Stimulated activated CD8-positive, alpha-beta memory T cell treated with anti-CD3 and anti-CD28 coated beads, Interleukin-12 subunit alpha, Interleukin-12 subunit beta, amount 100 ng/mL, for 4 hours (primary cell): ENCODE data around the gene FKBP1A.
"Not testable (repeated sequence)": the region's sequence is repeated elsewhere in the genome, so short reads cannot be mapped to it uniquely, and the experiment has no call there.

ENCODE experiments used
- DNase-seq: peaks from one replicate; pipeline ENCODE4 v3.0.0-alpha.2; 2020; ENCODE audit warnings: low read depth

The FKBP1A gene

DNA sequence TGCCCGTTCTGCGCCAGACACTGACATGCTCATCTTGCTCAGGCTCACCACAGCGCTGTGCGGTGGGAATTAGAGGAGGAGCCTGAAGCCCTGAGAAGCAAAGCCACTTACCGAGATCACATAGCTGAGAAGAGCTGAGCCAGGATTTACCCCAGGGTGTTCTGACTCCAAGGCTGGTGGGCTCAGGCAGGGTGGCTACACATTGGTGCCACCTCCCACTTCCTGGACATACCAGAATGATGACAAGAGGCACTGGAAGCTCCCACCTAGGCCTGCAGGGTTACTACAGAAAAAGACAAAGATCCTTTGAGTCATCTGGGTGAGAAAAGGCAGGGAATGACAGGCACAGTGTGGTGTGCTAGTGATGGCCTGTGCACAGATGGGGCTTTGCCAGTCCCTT is 24.4 kb upstream of the FKBP1A start:
- no peak for DNase-seq

DNA sequence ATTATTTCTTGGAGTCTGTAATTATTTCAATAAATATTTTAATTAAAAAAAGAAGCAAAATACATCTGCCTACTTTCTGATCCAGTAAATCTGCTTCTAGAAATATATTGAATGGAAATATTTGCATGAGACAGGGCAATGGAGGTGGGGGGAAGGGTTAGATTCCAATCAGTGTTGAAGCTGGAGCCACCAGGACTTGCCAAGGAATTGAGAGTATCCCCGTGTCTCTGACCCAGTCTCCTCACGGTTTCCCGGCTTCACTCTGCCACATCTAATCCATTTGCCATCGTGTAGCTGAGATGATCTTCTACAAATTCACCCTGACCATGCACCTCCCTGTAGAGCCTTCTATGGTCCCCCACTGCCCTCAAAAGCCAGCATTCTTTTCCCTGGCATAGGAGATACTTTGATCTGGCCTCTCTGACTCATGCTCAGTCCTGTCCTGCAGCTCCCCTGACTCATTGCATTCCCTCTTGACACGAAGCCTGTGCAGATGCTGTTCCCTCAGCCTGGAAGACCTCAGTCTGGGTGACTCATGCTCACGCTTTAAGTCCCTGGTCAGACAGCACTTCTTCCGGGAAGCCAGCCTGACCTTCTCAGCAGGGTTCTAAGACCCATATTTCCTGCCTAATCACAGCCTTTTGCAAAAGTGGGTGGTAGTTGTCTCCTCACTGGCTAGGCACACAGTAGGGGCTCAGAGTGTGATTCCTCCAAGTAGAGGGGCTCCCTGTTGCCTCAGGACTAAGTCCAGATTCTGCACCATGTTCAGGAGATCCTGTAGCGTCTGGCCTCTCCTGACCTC is 23.0 kb upstream of the FKBP1A start:
- no peak for DNase-seq

DNA sequence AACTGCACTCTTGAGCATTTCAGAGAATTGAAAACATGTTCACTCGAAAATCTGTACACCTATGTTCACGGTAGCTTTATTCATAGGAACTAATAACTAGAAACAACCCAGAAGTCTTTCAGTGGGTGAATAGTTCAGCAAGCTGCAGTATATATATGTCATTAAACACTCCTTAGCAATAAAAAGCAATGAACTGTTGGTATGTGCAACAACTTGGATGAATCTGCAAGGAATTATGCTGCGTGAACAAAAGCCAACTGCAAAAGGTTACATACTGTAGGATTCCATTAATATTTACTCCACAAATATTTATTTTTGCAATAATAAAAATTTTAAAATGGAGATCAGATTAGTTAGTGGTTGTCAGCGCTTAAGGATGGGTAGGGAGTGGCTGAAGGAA is 22.1 kb upstream of the FKBP1A start:
- no peak for DNase-seq

DNA sequence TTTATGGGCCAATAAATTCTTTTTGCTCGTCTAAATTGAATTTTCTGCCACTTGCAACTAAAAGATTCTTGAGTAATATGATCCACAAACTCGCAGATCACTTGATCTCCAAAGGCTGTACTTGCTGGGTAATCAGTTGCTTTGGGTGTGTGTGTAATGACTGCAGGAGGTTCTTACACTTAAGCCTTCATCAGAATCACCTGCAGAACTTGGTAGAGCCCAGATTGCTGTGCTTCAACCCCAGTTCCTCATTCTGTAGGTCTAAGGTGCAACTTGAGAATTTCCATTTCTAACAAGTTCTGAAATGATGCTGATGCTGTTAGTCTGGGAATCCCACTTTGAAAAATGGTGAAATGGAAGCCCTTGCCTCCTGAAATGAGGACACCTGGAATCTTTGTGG is 12.9 kb upstream of the FKBP1A start:
- no peak for DNase-seq

DNA sequence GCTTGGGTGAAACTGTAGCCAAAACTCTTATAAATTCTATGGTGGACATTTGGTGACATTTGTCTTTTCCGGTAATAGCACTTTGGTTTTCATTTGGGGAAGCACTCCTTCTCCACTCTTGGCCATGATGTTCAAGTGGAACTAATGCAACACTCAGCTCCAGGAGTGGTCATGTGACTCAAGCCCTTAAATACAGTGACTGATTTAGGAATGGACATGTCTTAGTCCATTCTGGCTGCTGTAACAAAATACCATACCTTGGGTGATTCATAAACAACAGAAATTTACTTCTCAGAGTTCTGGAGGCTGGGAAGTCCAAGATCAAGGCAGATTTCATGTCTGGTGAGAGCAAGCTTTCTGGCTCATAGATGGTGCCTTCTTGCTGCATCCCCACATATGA is 10.8 kb upstream of the FKBP1A start:
- no peak for DNase-seq

DNA sequence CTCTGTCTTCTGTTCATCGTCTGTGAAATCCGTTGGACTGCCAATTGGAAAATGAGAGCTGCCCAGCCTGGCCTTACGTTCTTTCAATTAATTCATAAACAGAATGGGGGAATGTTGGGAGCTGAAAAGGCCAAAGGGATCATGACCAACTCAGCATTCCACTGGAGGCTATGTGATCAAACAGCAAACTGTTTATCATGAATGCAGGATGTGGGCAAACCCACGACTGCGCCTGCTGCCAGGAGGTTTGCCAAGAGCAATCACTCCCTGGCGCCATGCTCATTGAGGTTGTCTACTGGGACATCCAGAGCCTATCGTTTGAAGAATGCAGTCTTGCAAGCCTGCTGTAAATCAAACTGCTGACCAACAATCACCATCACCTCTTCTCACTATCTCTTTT is 9.3 kb upstream of the FKBP1A start:
- no peak for DNase-seq

DNA sequence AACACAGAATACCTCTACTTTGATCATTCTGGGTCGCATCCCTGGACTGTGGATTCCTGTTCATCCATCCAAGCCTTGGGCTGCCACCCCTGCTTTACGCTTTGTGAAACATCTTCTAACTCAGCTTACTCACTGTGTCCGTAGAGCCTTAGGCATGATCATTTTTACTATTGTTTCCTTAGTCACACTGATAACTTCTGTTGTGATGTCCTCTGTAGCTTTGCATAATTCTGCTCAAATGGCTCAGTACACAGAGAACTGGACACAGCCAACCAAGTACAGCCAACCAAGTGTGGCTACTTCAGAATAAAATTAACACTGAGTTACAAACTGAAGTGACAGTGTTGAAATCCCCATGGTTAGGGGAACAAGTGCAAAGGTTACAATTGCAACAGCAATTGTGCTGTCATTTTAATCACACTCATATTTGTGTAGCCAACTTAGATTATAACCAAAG is 8.6 kb upstream of the FKBP1A start:
- DNase-seq: no peak

DNA sequence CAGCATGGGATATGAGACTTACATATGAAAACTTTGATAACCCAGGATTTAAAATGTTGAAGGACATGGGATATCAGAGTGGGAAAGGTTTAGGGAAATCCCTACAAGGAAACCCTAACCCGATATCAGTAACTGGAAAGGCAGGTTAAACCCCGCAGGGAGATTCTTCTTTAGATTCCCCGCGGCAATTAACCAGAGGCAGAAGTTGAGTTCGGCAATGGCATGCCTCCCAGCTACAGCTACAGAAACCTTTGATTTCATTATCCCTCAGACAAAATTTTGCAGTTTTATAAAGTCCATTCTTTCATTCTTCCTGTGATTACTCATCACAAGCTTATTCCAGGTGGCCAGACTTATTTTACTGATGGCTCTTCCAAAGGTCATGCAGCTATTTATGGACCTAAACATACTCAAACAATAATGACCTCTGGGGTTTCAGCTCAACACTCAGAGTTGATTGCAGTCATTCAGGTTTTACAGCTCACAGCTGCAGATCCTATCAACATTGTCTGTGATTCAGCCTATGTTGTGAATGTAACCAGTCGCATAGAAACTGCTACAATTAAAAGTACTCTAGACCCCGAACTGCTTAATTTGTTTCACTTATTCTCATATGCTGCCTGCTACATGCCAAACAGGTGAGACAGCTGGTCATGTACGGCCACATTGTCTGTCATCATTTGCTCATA is 7.0 kb upstream of the FKBP1A start:
- DNase-seq: not testable (repeated sequence)

DNA sequence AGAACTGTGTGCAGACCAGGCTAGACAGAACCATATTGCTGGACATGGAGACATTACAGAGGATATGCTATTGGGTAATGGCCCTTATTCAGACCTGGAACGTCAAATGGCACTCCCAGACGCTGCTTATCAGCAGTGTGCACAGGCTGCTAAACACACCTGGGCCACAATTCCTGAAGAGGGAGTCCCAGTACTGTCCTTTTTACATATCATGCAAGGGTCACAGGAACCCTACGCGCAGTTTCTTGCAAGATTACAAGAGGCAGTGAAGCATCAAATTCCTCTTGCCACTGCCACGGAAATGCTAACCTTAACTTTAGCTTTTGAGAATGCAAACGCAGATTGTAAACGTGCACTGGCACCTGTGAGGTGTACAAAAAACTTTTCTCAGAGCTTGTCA is 5.3 kb upstream of the FKBP1A start:
- not testable (repeated sequence) for DNase-seq

DNA sequence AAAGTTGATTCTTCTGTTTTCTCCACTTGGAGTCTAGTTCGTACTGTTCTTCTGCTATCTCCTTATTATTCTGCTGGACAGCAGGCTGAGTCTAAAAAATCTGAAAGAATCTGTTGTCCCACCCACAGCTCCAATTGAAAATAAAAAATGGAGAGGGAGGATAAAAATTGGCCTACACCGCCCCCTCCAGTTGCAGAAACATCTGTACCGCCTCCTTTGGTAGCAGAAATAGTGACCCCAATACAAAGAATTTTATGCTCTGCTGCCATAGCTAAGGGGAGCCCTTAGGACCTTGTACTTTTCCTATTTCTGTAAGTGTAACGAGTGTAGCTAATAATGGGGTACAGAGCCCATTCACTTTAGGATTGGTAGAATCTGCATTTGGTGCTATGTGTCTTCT is 4.9 kb upstream of the FKBP1A start:
- no peak for DNase-seq

DNA sequence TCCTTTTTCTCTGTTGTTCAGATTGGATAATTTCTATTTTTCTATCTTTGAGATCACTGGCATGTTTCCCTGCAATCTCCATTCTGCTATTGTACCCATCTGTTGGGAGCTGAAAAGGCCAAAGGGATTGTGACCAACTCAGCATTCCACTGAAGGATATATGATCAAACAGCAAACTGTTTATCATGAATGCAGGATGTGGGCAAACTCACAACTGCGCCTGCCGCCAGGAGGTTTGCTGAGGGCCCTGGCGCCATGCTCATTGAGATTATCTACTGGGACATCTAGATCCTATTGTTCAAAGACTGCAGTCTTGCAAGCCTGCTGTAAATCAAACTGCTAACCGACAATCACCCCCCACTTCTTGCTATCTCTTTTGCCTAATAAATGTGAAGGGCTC is 3.8 kb upstream of the FKBP1A start:
- no peak for DNase-seq

DNA sequence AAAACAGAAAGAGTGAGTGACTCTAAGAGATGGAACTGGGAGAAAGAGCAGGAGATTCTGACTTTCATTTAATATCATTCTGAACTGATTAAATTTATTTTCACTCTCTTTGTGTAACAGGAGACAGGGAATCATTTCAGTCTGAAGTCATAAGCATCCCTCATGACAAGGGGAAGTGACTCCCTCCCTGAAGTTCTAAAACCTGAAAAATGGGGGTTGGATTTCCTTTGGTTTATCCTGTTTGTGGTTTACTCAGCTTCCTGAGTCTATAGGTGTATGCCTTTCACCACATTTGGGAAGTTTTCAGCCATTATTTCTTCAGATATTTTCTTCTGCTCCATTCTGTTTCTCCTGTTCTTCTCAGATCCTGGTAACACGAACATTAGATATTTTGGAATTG is 3.4 kb upstream of the FKBP1A start:
- no peak for DNase-seq

DNA sequence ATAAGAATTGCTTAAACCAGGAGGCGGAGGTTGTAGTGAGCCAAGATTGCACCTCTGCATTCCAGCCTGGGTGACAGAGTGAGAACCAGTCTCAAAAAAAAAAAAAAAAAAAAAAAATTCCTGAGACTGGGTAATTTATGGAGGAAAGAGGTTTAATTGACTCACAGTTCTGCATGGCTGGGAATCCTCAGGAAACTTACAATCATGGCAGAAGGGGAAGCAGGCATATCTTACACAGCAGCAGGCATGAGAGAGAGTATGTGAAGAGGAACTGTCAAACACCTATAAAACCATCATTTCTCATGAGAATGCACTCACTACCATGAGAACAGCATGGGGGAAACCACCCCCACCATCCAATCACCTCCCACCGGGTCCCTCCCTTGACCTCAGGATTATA is 1.8 kb upstream of the FKBP1A start:
- DNase-seq: no peak

DNA sequence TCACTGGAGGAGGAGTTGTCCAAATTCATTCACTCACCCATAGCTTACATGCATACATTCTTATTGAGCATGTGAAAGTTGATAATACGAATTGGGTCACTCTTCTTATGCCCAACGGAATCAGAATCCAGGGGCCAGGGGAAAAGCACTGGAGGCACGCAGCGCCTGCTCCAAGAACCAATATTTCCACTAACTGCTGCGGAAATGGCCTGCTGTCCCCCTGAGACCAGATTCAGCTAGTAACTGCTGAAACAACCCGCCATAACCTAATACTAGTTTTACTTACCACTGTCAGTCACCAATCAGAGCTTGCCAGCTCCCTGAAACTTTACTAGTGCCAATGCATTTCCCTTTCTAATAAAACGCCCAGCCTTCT is 641 bp upstream of the FKBP1A start:
- no peak for DNase-seq

DNA sequence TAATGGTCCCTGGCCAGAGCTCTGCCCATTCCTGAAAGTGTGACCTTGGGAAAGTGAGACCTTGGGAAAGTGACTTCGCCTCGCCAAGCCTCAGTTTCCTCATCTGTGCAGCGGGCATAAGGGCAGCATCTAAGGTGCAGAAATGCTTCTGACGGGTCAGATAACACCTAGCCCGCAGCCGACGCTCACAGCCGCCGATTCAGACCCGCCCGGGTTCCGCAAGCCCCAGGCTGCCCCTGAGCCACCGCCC is 486 bp downstream of the FKBP1A start:
- DNase-seq: no peak

DNA sequence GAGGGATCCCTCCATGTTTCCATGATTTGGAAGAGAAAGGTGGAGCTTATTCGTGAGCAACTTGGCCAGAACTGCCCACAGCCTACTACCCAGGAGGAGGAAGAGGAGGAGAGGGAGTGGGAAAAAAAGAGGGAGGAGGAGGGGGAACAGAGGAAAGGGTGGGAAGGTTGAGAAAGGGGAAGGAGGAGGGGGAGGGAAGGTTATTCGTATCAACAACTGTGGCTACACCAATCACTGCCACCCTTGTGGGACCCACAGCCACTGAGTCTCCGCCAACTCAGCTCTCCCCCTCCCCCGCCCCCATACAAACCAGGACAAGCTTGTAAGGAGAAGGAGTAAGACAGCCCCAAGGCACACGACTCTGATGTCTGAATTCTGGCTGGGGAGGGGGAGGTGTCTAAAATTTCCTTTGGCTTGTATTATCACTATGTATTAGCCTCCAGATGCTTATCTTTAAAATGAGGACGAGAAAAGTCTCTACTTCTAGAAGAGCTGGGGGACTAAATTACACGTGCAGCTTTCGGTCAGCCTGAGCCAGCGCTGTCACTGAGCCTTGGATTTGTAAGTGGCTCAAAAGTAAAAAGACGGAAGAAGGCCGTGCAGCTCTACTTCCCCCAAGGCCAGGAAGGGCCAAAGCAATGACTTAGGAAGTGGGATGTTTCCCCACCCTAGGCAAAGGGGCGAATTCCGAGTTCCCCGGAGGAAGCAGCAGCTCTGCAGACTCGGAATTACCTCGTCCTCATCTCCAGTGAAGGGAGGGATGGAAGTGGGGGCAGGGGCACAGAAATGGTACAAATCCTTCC is 1.0 kb downstream of the FKBP1A start:
- DNase-seq: no peak

DNA sequence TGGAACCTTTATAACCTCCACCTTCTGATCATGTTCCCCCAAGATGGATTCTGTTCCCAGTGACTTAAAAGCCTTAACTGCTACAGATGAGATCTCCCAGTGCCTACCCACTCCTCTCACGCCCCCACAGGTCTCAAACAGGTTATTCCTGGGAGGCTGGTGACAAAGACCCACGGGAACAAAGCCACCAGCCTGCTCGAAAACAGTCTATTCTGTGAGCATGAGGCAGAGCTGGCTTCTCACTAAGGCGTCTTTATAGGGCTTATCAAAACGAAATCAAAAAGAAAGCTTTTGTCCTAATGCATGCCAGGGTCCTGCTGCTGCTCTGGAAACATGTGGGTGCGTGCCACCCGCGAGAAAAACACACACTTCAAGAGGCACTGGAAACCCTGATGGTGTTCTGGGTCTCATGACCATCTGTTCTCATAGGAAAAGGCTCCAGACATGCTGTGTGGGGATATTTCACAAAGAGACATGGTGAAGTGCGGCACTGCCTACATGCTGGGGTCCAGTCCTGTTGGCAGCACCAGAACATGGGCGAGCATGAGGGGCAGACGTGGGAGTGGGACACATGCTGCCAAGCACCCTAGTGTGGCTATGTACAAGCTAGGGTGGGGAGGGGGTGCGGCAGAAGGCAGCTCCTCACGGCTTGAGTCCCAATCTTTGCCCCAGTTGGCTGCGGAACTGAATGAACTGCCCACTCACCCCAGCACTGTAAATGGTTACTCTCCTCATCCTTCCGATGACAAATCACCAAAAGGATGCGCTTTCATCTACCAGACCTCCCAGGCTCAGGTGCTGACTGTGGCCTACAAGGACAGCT is 2.1 kb downstream of the FKBP1A start:
- no peak for DNase-seq

DNA sequence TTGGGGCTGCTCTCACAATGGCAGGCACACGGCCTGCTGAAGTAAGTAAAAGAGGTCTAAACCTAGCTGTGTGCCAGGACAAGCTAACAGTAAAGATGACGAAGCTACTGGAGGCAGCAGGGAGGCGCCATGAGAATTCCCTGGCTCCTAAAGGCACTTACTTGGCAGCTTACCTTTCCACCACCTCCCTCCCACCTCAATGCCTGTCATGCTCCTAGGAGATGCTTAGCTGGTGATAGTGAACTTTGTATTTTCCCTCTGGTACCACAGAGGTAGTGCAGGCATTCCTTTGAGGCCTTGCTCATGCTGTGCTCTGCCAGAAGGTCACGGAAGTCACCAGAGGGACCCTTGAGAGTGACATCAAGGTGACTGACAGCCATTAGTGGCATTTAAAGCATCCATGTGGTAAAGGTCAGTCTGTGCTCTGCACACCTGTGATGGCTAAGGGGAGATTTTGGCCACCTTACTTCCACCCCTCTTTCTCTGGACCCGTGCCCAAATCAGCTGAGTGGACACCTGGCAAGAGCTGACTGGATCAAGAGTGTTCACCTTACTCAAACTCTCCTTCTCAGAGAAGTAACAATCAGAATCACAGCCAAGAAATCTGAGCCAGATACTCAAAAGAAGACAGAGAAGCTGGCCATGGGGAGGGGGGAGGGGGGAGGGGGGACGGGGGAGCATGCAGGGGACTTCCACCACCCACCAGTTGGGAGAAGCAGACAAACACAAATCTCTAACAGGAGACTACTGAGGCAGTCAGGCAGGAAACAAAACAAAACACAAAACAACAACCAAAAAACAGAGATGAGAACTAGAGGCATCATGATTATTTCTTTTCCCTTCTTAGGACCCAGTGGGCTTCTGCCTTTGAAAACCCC is 2.9 kb downstream of the FKBP1A start:
- DNase-seq: no peak

DNA sequence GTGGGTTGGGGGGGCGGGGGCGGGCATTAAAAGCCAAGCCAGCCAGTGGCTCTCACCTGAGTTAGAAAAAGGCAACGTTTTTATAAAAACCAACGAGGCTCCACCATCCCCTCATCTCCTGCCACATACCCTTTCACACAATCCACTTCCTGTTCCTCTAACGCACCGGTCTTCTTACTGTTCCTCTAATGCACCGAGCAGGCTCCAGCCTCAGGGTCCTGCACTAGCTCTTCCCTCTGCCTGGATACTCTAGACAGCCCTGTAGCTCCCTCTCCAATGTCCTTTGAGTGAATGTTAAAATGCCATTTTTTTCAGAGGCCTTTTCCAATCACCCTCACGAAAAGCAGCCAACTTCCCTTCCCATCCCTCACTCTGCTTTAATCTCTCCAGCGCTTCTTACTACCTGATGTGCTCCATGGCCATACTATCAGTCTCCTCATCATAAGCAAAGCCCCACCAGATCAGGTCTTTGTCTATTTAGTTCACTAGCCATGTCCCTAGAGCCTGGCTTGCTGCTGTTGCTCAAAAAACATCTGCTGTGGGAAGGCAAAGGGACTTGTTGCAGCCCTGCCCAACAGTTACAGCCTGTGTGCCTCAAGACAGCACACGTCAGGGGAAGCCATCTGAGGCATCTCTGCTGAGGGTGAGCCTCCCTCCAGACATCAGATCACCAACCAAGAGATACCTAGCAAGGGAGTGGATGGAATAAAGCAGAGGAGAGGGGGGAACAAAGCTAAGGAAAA is 3.9 kb downstream of the FKBP1A start:
- no peak for DNase-seq

DNA sequence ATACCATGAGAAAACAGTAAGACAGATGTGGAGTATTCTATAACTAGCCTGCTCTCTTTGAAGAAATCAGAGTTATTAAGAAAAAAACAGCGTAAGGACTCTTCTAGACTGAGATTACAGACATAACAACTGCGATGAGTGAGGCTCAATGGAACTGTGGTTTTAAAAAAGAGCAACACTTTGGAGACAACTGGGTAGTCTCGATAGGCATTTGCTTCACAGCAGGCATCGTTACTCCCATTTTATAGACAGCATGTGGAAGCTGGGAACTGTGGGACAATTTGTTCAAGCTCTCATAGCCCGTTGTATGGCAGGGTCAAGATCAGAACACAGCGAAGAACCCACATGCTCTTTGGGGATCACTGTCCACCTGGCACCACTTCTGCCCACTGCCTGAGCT is 4.6 kb downstream of the FKBP1A start:
- DNase-seq: no peak

DNA sequence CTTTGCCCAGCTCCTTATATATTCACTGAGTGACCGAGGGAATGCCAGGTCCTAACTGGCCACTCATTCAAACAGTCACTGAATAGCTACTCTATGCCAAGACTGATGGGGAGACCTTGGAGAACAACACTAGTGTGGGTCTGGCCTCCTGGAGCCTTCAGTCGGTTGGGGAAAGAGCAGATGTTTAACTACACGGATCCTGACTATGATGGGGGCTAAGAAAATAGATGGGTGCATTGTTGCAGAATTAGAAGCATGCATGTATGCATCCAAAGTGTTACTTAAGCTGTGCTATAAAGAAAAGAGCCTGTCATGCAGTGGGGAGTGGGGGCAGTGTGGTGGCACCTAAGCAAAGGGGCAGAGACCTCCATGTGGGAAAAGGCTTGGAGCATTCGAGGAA is 6.5 kb downstream of the FKBP1A start:
- DNase-seq: no peak
